HFF-Myc (cell line): ENCODE measurements around the gene CD27.
A peak's percentile ranks its signal among the peaks of the same experiment; 100 is the strongest.
"Not testable (repeated sequence)": the region's sequence is repeated elsewhere in the genome, so short reads cannot be mapped to it uniquely, and the experiment has no call there.

Experiments used
- DNase-seq: peaks from one replicate; pipeline ENCODE4 v3.0.0-alpha.2; 2011; ENCODE audit warnings: low read depth; ENCODE audit errors: extremely low read depth
- H3K4me3 ChIP-seq: replicated peaks from 2 replicates; pipeline ENCODE4 v1.5.1; 2011; ENCODE audit warnings: low read depth, mild to moderate bottlenecking, control low read depth, low read length
- CTCF ChIP-seq: IDR thresholded peaks from 2 replicates; pipeline ENCODE4 v1.5.1; 2012; ENCODE audit warnings: mild to moderate bottlenecking, low read depth, low read length, control low read depth; ENCODE audit errors: missing control alignments

The CD27 gene

GRCh38 chr12:6493497-6494257 lies 48.9 kb downstream of the CD27 start, which contains the start of gene NCAPD2:
Gene NCAPD2 (plus strand): TSS chr12:6494102. CDS start chr12:6495099, 997 bp downstream.
- no peak for TF ChIP-seq CTCF
- DNase-seq = peak; percentile 87
- H3K4me3 ChIP-seq = peak within 1 kb of the TSS; percentile 82

- no peak for DNase-seq
- H3K4me3 ChIP-seq = peak overlapping the region; percentile 82
- TF ChIP-seq CTCF = no peak
Measured at GRCh38 chr12:6494258-6494743, 49.5 kb downstream of the CD27 start.

- no peak for TF ChIP-seq CTCF
- peak overlapping the region; percentile 82 for H3K4me3 ChIP-seq
- DNase-seq = no peak
Measured at GRCh38 chr12:6494968-6495367, 50.2 kb downstream of the CD27 start.

- DNase-seq, H3K4me3 ChIP-seq: not testable (repeated sequence)
Measured at GRCh38 chr12:6497291-6497690, 52.5 kb downstream of the CD27 start.

- no peak for TF ChIP-seq CTCF
- no peak overlapping the region for H3K4me3 ChIP-seq
- no peak for DNase-seq
Measured at GRCh38 chr12:6500466-6500865, 55.7 kb downstream of the CD27 start.
